Measurements from ENCODE around the gene RYR3. TPM values are rescaled to one million over a fixed set of nuclear protein-coding genes. Genes with fewer than 3 reads are reported as not detected.

The RYR3 gene
- total RNA-seq, 4 donors from 2014 or later = 9.1 to 64.0 (median 30.4) TPM

DNA sequence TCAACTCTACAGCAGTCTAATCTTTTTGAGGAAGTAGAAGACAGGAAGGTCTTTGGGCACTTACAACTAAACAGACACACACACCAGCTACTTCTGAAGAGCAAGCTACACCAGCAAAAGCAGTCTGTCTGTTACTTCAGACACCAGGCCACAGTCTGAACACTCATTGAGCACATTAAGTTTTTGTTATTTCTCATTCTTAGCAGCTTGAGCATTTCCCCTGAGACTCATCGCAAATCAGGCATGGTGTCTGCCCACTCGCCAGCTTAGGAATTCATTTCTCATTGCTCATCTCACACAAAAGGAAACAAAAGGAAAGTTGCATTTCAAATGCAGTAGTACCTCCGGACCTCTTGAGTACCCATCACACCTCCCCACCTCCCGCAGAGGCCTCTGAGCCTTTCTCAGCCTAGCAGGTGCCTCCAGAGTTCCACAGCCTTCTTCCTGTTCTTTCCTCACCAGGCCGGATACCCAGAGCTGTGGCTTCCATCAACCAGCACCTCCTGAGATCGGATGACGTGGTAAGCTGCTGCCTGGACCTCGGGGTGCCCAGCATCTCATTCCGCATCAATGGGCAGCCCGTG lies 302.0 kb downstream of the RYR3 start:
- Histone ChIP-seq H3K4me1 (no peaks in the 10 kb centered on the region), H3K27me3 (no peaks in the 10 kb centered on the region), H3K36me3 (no peaks in the 10 kb centered on the region), H3K4me3 (no peak overlapping the region), H3K9me3 (no peaks in the 10 kb centered on the region), H3K27ac (no peak overlapping the region)
- TF ChIP-seq, protein P1, sequence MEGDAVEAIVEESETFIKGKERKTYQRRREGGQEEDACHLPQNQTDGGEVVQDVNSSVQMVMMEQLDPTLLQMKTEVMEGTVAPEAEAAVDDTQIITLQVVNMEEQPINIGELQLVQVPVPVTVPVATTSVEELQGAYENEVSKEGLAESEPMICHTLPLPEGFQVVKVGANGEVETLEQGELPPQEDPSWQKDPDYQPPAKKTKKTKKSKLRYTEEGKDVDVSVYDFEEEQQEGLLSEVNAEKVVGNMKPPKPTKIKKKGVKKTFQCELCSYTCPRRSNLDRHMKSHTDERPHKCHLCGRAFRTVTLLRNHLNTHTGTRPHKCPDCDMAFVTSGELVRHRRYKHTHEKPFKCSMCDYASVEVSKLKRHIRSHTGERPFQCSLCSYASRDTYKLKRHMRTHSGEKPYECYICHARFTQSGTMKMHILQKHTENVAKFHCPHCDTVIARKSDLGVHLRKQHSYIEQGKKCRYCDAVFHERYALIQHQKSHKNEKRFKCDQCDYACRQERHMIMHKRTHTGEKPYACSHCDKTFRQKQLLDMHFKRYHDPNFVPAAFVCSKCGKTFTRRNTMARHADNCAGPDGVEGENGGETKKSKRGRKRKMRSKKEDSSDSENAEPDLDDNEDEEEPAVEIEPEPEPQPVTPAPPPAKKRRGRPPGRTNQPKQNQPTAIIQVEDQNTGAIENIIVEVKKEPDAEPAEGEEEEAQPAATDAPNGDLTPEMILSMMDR (IDR thresholded peaks at IDR 0.05) = no peak
- TF ChIP-seq POLR2A (IDR thresholded peaks at IDR 0.05) = no peak
- intact Hi-C loops (cut with DNase I; ENCODE audit: low total_unique reads) = no loop called here
- no peak for DNase-seq

DNA sequence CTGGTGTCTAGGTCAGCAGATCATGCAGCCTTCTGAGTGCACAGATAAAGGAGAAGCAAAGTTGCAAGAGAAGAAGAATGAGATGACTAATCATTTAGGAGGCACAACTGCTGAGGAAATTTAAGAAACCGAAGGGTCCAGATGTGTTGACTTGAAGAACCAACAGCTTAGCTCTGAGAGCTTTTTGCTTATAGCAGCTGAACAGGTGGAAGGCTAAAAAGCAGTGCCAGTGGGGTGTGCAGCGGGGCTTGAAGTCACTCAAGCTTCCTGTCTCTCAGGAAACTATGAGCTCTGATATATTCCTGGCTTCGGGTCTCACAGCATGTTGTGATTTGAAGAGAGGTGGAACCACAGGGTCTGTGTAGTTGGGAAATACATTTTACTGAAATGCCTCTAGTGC lies 305.7 kb downstream of the RYR3 start:
- no peak for DNase-seq
- Histone ChIP-seq H3K4me3 (no peak overlapping the region), H3K9me3 (no peaks in the 10 kb centered on the region), H3K27ac (no peak overlapping the region), H3K27me3 (no peaks in the 10 kb centered on the region), H3K4me1 (no peaks in the 10 kb centered on the region), H3K36me3 (no peaks in the 10 kb centered on the region)
- TF ChIP-seq POLR2A (IDR thresholded peaks at IDR 0.05) = no peak
- TF ChIP-seq, protein P1 (IDR thresholded peaks at IDR 0.05) = no peak
- intact Hi-C loops (cut with DNase I; ENCODE audit: low total_unique reads) = no loop called here

- H3K4me1 ChIP-seq = no peaks in the 10 kb centered on the region
- no peak overlapping the region for H3K27ac ChIP-seq
- DNase-seq = no peak
- intact Hi-C loops (cut with DNase I; ENCODE audit: low total_unique reads) = no loop called here
- H3K27me3 ChIP-seq = no peaks in the 10 kb centered on the region
- H3K36me3 ChIP-seq = no peaks in the 10 kb centered on the region
- H3K4me3 ChIP-seq = no peak overlapping the region
- no peaks in the 10 kb centered on the region for H3K9me3 ChIP-seq
- no peak for TF ChIP-seq POLR2A (IDR thresholded peaks at IDR 0.05)
- TF ChIP-seq, protein P1 (IDR thresholded peaks at IDR 0.05) = no peak
These were observed 307.6 kb downstream of the RYR3 start for GRCh38 chr15:33618350-33618749.

- Histone ChIP-seq H3K4me3 (no peak overlapping the region), H3K36me3 (no peaks in the 10 kb centered on the region), H3K9me3 (no peaks in the 10 kb centered on the region), H3K27ac (no peak overlapping the region), H3K4me1 (no peaks in the 10 kb centered on the region), H3K27me3 (no peaks in the 10 kb centered on the region)
- DNase-seq = no peak
- TF ChIP-seq, protein P1 (IDR thresholded peaks at IDR 0.05) = no peak
- no peak for TF ChIP-seq POLR2A (IDR thresholded peaks at IDR 0.05)
- intact Hi-C loops (cut with DNase I; ENCODE audit: low total_unique reads) = no loop called here
These were observed 310.4 kb downstream of the RYR3 start for GRCh38 chr15:33621141-33621540.

GRCh38 chr15:33623010-33623409 lies 312.2 kb downstream of the RYR3 start:
- TF ChIP-seq POLR2A (IDR thresholded peaks at IDR 0.05) = no peak
- TF ChIP-seq, protein P1 (IDR thresholded peaks at IDR 0.05) = no peak
- Histone ChIP-seq H3K36me3 (no peaks in the 10 kb centered on the region), H3K27ac (no peak overlapping the region), H3K4me1 (no peaks in the 10 kb centered on the region), H3K4me3 (no peak overlapping the region), H3K9me3 (no peaks in the 10 kb centered on the region), H3K27me3 (no peaks in the 10 kb centered on the region)
- DNase-seq = no peak
- intact Hi-C loops (cut with DNase I; ENCODE audit: low total_unique reads) = no loop called here
